NB4 (cell line): ENCODE results near the gene L3MBTL4.

ENCODE experiments used
- CTCF ChIP-seq: IDR thresholded peaks from one replicate; pipeline ENCODE4 v1.5.1; 2012; ENCODE audit warnings: low read depth, low read length
- POLR2A ChIP-seq: IDR thresholded peaks from 2 replicates; pipeline ENCODE4 v1.6.1; 2011; ENCODE audit warnings: mild to moderate bottlenecking; ENCODE audit not compliant: insufficient read length; ENCODE audit errors: extremely low read depth

GRCh38 chr18:6204476-6204875, 210.2 kb downstream of the L3MBTL4 start:
- TF ChIP-seq CTCF (no peak), POLR2A (no peak)
